DND-41 (cell line): ENCODE data around the gene LPCAT1.
"Not testable (repeated sequence)": the region's sequence is repeated elsewhere in the genome, so short reads cannot be mapped to it uniquely, and the experiment has no call there.

Experiments
- ATAC-seq: fragments of 200-7000 bp; cut with Tn5 transposase; 3 replicates; pipeline ENCODE4 v1.9.1; 2021; ENCODE audit warnings: low read depth; ENCODE audit not compliant: insufficient read depth
- DNase-seq: peaks from one replicate; pipeline ENCODE4 v3.0.0-alpha.2; 2020
- H2AFZ ChIP-seq: 2 replicates; pipeline ENCODE4 v1.6.0; 2012; ENCODE audit warnings: low read depth, low read length
- H3K27ac ChIP-seq: 2 replicates; pipeline ENCODE4 v1.5.1; 2012; ENCODE audit warnings: low read length, inconsistent platforms
- H3K27me3 ChIP-seq: fragments of 200-600 bp; sonication (generic); 2 replicates; pipeline ENCODE4 v1.6.0; 2012; ENCODE audit warnings: low read length, mild to moderate bottlenecking, inconsistent platforms; ENCODE audit not compliant: insufficient read depth, poor library complexity
- H3K36me3 ChIP-seq: 2 replicates; pipeline ENCODE4 v1.5.1; 2012; ENCODE audit warnings: low read length, inconsistent platforms; ENCODE audit not compliant: insufficient read depth
- H3K4me1 ChIP-seq: 2 replicates; pipeline ENCODE4 v1.5.1; 2012; ENCODE audit warnings: mild to moderate bottlenecking, low read length; ENCODE audit not compliant: insufficient read depth
- H3K4me2 ChIP-seq: 2 replicates; pipeline ENCODE4 v1.6.0; 2012; ENCODE audit warnings: mild to moderate bottlenecking, moderate library complexity, low read length, inconsistent platforms; ENCODE audit not compliant: insufficient read depth
- H3K4me3 ChIP-seq, 2 experiments: fragments of 200-600 bp in 1 of 2; shearing (Covaris generic) in 1 of 2; 2 replicates each; pipeline ENCODE4 v1.5.1; 2012 to 2016; ENCODE audit warnings: inconsistent platforms in 2 of 2, low read length in 2 of 2, mild to moderate bottlenecking in 2 of 2, low read depth in 1 of 2, moderate library complexity in 1 of 2
- H3K79me2 ChIP-seq: 2 replicates; pipeline ENCODE4 v1.6.0; 2012; ENCODE audit warnings: low read length, inconsistent platforms; ENCODE audit not compliant: insufficient read depth
- H3K9ac ChIP-seq: 2 replicates; pipeline ENCODE4 v1.6.0; 2012; ENCODE audit warnings: low read depth, mild to moderate bottlenecking, inconsistent platforms, low read length, moderate library complexity
- H3K9me3 ChIP-seq: 2 replicates; pipeline ENCODE4 v1.5.1; 2012; ENCODE audit warnings: low read length, moderate library complexity, mild to moderate bottlenecking, inconsistent platforms; ENCODE audit not compliant: insufficient read depth, severe bottlenecking
- H4K20me1 ChIP-seq: 2 replicates; pipeline ENCODE4 v1.6.0; 2012; ENCODE audit warnings: low read length; ENCODE audit not compliant: insufficient read depth
- EZH2 ChIP-seq: IDR thresholded peaks from 3 replicates; pipeline ENCODE4 v1.6.1; 2012; ENCODE audit warnings: borderline replicate concordance, low read depth, mild to moderate bottlenecking, moderate library complexity, low read length, inconsistent platforms; ENCODE audit not compliant: severe bottlenecking
- TF ChIP-seq, protein P1 (sequence below): IDR thresholded peaks from 2 replicates; pipeline ENCODE4 v1.5.1; 2012; ENCODE audit warnings: borderline replicate concordance, low read length, moderate library complexity, mild to moderate bottlenecking; ENCODE audit not compliant: poor library complexity, severe bottlenecking; ENCODE audit errors: extremely low read depth

LPCAT1 gene, protein sequence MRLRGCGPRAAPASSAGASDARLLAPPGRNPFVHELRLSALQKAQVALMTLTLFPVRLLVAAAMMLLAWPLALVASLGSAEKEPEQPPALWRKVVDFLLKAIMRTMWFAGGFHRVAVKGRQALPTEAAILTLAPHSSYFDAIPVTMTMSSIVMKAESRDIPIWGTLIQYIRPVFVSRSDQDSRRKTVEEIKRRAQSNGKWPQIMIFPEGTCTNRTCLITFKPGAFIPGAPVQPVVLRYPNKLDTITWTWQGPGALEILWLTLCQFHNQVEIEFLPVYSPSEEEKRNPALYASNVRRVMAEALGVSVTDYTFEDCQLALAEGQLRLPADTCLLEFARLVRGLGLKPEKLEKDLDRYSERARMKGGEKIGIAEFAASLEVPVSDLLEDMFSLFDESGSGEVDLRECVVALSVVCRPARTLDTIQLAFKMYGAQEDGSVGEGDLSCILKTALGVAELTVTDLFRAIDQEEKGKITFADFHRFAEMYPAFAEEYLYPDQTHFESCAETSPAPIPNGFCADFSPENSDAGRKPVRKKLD

DNA sequence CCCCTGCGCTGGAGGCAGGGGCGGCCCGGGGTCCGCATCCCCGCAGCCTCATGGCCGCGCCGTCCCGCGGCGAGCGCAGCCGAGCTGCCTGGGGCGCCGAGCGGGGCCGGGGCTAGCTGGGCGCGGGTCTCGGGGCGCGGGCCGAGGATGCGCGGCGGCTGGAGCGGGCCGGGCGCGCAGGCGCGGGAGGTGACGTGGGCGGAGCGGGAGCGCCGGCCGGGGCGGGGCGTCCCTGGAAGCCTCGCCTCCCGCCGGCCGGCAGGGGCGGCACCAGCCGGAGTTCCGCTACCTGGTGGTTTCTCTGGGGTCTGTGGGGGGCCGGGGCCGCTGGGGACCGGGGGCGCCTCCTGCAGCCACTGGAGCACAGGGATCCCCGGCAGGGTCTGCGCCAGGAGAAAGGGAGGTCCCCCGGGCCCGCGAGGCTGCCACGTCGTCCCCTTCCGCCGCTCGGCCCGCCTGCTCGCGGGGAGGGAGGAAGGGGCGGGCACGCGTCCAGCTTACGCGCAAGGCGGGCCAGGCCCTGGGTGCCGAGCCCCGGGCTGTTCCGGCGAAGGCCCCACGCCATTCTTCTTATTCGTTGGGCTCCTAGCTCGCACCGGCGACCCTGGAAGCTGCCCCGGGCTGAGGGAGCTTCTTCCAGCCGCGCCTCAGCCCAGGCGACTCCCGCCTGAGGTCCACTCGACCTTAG, at the start of gene LPCAT1:
Gene LPCAT1, minus strand, starts transcription at position 168 of the 688 bp plus-strand sequence. Its CDS starts 116 bp downstream, at position 52.
- Histone ChIP-seq H3K4me2 (peak within 1 kb of the TSS; percentile 79), H3K4me1 (peaks cover 32% of the 10 kb centered on the region), H3K36me3 (peaks cover 28% of the 10 kb centered on the region), H3K27ac (peak within 1 kb of the TSS; percentile 64), H3K9me3 (no peaks in the 10 kb centered on the region), H3K27me3 (no peaks in the 10 kb centered on the region), H2AFZ (peak within 1 kb of the TSS; percentile 88), H3K4me3 (peak within 1 kb of the TSS; percentile 62 to 89), H3K79me2 (peaks cover 46% of the 10 kb centered on the region), H4K20me1 (peaks cover 39% of the 10 kb centered on the region), H3K9ac (peak within 1 kb of the TSS; percentile 63)
- DNase-seq (peak; percentile 78), ATAC-seq (peak; percentile 85)
- TF ChIP-seq EZH2 = no peak
- TF ChIP-seq, protein P1, sequence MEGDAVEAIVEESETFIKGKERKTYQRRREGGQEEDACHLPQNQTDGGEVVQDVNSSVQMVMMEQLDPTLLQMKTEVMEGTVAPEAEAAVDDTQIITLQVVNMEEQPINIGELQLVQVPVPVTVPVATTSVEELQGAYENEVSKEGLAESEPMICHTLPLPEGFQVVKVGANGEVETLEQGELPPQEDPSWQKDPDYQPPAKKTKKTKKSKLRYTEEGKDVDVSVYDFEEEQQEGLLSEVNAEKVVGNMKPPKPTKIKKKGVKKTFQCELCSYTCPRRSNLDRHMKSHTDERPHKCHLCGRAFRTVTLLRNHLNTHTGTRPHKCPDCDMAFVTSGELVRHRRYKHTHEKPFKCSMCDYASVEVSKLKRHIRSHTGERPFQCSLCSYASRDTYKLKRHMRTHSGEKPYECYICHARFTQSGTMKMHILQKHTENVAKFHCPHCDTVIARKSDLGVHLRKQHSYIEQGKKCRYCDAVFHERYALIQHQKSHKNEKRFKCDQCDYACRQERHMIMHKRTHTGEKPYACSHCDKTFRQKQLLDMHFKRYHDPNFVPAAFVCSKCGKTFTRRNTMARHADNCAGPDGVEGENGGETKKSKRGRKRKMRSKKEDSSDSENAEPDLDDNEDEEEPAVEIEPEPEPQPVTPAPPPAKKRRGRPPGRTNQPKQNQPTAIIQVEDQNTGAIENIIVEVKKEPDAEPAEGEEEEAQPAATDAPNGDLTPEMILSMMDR = no peak

DNA sequence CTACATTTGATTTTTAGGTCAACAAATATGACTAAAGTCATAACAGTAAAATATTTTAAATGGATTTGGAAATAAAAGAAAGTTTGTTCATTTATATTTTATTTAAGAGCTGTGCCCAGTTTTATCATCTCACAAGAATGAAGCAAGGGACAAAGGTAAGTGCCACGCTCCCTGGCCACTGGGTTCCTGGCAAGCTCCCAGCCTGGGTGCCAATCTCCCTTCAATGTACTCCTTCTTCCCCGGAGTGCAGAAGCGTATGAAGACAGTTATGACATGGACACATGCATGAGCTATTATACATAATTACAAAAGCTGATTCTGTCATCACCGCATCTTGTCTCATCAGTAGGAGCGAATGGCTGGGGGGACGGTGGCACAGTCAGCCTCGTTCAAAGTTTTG, 48.1 kb upstream of the LPCAT1 start:
- ATAC-seq, H3K9ac ChIP-seq, DNase-seq, H3K79me2 ChIP-seq, H3K9me3 ChIP-seq, H3K4me1 ChIP-seq, H4K20me1 ChIP-seq, H2AFZ ChIP-seq, H3K4me2 ChIP-seq, H3K27me3 ChIP-seq, H3K4me3 ChIP-seq, H3K27ac ChIP-seq: not testable (repeated sequence)
- peaks cover 53% of the 10 kb centered on the region for H3K36me3 ChIP-seq

DNA sequence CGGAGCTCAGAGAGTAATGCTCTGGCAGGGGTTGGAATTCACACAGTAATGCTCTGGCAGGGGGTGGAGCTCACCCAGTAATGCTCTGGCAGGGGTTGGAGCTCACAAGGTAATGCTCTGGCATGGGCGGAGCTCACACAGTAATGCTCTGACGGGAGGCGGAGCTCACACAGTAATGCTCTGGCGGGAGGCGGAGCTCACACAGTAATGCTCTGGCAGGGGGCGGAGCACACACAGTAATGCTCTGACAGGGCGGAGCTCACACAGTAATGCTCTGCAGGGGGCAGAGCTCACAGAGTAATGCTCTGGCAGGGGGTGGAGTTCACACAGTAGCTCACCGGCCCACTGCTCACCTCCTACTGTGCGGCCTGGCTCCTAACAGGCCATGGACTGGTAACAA, 47.2 kb upstream of the LPCAT1 start:
- no peaks in the 10 kb centered on the region for H3K79me2 ChIP-seq
- no peak overlapping the region for H3K4me2 ChIP-seq
- H4K20me1 ChIP-seq = no peaks in the 10 kb centered on the region
- no peak overlapping the region for H3K9ac ChIP-seq
- TF ChIP-seq, protein P1 = no peak
- H3K27ac ChIP-seq = no peak overlapping the region
- H3K9me3 ChIP-seq = peaks cover 5% of the 10 kb centered on the region
- no peaks in the 10 kb centered on the region for H3K27me3 ChIP-seq
- no peak overlapping the region for H2AFZ ChIP-seq
- H3K4me1 ChIP-seq = no peaks in the 10 kb centered on the region
- ATAC-seq (no peak), DNase-seq (no peak)
- H3K4me3 ChIP-seq = no peak overlapping the region
- peaks cover 59% of the 10 kb centered on the region for H3K36me3 ChIP-seq
